ENCODE results near the gene ZKSCAN5.
"Not testable (repeated sequence)": the region's sequence is repeated elsewhere in the genome, so short reads cannot be mapped to it uniquely, and the experiment has no call there.

Gene ZKSCAN5

GRCh38 chr7:99557196-99557607 is 52.7 kb downstream of the ZKSCAN5 start:
- DNase-seq: no peak

DNA sequence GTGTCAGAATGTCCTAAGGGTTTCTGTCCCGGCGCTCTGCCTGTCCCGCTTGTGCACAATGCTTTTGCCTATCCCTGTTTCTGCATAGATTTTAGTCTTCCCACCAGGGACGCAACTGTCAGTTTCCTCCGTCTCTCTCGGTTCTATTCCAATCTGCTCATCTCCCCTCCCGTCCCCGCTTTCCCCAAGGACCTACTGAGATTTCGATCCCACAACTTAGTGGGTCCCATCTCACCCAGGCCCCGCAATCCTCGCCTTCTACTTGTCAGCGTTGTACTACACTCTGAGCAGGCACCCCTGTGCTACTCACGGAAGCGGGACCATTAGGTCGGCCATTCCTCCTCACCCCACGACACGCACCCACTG is 53.5 kb downstream of the ZKSCAN5 start:
- no peak for DNase-seq

DNA sequence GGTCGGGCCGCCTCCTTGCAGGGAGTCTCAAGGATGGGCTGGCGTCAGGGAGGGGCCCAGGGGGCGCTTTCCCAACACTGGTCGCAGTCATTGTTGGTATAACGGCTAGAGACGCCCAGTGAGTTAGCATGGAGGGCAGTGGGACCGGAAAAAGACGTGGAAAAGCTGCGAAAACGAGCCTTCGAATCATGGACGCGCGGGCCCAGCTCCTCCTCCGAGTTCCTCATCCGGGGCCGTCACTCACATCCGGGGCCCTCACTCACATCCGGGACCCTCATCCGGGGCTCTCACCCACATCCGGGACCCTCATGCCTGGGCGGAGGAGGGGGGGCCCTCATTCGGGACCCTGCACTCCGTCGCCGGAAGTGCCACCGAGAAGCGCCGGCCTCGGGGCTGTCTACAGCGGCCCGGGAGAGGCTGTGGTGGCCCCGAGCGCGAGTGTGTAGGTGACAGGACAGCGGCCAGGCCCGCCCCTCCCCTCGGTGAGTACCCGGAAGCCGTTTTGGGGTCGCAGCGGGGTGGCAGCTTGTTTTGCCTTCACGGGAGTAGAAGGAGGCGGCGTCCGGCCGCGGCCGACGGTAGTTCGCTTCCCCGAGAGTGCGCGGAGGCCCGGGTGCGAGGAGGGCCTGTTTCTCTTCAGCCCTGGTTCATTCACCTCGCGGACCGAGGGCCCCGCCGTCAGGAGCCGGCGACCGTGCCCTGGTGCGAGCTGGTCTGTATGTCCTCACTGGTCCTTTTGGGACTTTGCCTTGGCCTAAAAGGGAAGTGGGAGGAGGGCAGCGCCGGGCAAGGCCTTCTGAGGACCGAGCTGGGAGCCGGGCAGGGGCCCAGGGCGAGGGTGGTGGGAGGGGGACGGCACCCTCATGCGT is 54.1 kb downstream of the ZKSCAN5 start, which contains the start of gene ZNF655:
ZNF655 (plus strand) TSS at position 337 of the 869 bp plus-strand sequence. CDS start 1,918 bp downstream, outside the sequence.
- DNase-seq: peak; percentile 96

DNA sequence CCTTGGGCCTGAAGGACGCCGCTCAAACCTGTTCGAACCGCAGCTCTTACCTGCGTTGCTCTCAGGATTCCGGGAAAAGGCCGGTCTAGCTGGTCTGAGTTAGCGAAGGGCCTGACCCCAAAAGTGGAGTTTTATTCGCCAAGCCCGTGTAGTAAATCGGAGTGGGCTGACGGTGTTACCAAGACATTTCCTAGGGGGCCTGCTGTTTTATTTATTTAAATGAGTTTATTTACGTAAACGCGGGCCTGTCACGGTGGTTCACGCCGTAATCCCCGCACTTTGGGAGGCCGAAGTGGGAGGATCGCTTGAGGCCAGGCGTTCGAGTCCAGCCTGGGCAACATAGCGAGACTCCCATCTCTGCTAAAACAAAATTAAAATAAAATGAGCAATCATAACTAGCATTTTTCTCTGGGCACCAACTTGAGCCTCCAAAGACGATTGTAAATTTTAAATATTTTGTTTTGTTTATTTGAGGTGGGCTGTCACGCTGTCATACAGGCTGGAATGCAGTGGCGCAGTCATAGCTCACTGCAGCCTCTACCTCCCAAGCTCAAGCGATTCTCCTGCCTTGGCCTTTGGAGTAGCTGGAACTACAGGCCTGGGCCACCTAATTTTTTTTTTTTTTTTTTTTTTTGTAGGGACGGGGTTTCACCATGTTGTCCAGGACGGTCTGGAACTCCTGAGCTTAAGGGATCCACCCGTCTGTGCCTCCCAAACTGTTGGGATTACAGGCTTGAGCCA is 54.9 kb downstream of the ZKSCAN5 start:
- no peak for DNase-seq

GRCh38 chr7:99560834-99561736 is 56.6 kb downstream of the ZKSCAN5 start:
- no peak for DNase-seq

DNA sequence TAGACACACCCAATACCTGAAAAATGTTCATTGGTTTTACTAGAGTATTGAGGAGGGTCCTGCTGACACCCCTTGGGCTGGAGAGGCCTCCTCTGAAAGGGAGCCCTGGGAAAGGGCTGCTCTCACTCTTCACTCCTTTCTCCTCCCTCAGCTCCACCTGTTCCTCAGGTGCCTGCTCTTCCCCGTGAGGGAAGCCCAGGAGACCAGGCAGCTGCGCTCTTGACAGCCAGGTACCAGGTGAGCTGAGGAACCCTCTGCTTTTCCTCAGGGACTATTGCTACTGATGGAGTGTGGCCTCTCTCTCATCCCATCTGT is 57.2 kb downstream of the ZKSCAN5 start:
- no peak for DNase-seq

DNA sequence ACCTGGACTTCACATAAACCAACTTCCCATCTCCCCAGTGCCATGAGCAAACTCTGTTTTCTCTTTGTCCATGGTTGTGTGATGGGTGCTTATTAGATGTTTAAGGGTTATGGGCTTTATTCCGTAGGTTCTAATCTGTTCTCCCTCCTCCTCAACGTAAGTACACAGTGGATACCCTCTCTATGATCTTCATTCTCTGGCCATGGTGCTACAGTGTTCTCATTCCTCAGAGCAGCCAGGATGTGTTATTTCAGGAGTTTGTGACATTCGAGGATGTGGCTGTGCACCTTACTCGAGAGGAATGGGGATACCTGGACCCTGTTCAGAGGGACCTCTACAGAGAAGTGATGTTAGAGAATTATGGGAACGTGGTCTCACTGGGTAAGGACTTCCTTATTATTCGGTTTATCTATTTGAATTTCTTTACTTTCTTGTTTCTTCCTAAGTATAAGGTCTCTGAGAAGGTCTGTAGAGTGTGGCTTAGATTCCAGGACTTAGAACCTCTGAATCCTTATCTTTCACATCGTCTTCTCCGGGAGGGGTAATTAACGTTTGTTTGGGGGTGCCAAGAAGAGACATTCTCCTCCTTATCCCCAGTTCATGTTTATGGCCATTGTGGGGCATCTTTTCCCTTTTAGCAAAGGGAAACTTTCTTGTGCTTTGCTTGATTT is 57.8 kb downstream of the ZKSCAN5 start:
- DNase-seq: no peak

DNA sequence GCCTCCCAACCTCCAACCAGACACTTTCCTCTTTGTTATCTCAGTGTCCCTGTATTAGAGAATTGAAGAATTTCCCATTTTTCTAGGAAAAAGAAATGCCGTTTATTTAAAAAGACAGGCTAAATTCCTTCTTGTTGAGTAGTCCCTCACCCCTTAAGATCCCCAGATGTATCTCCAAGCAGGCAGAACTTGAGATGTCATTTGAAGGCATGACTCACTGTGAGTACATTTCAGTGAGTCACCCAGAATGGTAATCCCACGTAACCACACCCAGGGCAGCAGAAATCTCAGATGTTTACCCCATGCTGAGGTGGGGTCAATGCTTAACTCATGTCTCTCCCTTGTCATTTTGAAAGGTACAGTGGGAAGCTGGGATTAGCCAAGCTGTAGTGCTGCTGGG is 58.4 kb downstream of the ZKSCAN5 start:
- DNase-seq: no peak

- DNase-seq: no peak
Measured at GRCh38 chr7:99563650-99564049, 59.2 kb downstream of the ZKSCAN5 start.

DNA sequence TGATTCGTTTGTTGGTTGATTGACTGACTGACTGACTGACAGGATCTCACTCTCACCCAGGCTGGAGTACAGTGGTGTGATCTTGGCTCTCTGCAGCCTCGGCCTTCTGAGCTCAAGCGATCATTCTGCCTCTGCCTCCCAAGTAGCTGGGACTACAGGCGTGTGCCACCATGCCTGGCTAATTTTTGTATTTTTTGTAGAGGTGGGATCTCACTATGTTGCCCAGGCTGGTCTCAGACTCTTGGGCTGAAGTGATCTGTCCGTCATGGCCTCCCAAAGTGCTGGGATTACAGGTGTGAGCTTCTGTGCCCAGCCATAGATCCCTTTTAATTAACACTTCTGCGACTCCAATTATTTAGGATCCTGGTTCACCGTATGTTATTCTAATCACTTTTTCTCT is 64.3 kb downstream of the ZKSCAN5 start:
- DNase-seq: not testable (repeated sequence)

DNA sequence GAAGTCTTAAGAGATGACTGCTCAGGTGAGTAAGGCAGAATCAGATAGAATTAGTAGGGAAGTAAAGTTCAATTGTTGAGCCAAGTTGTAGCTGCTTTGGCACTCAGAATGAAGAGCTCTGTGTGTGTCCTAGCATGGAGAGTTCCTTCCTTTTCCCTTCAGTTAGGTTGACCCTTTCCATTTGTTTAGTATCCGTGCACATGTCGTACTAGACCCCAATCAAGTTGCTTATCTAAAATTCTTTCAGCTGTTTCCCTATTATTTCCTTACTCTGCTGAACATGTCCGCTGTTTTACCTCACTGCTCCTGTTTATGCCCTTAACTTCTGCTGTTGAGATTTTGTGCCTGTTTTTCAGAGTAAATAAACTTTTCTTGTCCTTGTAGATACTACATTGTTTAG is 67.3 kb downstream of the ZKSCAN5 start:
- no peak for DNase-seq

DNA sequence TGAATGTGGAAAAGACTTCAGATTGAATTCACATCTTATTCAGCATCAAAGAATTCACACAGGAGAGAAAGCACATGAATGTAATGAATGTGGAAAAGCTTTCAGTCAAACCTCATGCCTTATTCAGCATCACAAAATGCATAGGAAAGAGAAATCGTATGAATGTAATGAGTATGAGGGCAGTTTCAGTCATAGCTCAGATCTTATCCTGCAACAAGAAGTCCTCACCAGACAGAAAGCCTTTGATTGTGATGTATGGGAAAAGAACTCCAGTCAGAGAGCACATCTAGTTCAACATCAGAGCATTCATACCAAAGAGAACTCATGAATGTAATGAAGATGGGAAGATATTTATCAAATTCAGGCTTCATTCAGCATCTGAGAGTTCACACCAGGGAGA is 68.8 kb downstream of the ZKSCAN5 start:
- DNase-seq: no peak

DNA sequence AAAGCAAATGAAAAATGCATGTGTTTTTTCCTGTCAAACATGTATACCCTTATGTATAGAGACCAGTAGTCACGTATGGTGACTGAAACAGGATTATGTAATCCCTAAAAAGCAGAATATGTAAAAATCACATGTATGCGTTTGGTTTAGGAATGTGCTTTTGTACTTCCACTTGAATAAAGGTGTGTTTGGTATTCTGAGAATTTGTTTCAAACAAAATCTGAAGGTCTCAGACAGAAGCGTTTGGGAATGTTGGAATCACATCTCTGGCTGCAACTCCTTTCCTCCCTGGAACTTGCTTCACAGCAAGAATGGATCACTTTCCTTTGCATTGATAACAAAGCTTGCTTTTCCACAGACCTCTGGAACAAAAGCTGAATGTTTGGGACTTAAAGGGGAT is 71.8 kb downstream of the ZKSCAN5 start:
- DNase-seq: no peak

DNA sequence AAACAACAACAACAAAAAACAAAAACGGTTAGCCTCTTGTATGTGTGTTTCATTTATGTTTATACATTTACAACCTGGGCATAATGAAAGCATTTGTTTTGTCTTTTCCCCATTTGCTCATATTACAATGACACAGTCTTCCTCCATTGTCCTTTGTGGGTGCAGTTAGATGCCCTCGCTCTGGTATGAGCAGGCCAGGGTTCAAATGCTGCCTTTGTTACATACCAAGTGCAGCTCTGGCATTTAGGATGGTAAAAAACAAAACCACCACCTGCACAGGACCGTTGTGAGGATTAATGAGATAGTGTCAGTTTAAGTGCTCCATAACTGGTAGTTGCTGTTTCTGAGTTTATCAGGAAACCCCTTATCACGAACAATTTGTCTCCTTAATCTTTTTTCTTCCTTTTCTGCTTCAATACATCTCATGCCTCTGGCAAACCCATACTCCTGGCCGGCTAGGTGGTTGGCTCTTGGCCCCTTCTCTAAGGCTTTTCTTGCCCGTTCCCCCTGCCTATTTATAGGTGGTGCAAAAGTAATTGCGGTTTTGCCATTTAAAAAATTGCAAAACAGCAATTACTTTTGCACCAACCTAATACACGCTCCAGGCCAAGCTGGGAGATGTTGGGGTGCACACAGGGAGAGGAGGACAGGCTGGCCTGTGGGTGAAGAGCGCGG is 75.0 kb downstream of the ZKSCAN5 start:
- no peak for DNase-seq

GRCh38 chr7:99579956-99580777 is 75.7 kb downstream of the ZKSCAN5 start:
- DNase-seq: peak; percentile 70

- DNase-seq: not testable (repeated sequence)
Measured at GRCh38 chr7:99580778-99581332, 76.4 kb downstream of the ZKSCAN5 start.
